NCI-H2107 (cell line): ENCODE results near the gene SHOX.
"Not testable (repeated sequence)": the region's sequence is repeated elsewhere in the genome, so short reads cannot be mapped to it uniquely, and the experiment has no call there.

ENCODE experiments used
- DNase-seq: peaks from one replicate; lab custom pipeline; 2025; lab: John Stamatoyannopoulos, UW

SHOX gene

DNA sequence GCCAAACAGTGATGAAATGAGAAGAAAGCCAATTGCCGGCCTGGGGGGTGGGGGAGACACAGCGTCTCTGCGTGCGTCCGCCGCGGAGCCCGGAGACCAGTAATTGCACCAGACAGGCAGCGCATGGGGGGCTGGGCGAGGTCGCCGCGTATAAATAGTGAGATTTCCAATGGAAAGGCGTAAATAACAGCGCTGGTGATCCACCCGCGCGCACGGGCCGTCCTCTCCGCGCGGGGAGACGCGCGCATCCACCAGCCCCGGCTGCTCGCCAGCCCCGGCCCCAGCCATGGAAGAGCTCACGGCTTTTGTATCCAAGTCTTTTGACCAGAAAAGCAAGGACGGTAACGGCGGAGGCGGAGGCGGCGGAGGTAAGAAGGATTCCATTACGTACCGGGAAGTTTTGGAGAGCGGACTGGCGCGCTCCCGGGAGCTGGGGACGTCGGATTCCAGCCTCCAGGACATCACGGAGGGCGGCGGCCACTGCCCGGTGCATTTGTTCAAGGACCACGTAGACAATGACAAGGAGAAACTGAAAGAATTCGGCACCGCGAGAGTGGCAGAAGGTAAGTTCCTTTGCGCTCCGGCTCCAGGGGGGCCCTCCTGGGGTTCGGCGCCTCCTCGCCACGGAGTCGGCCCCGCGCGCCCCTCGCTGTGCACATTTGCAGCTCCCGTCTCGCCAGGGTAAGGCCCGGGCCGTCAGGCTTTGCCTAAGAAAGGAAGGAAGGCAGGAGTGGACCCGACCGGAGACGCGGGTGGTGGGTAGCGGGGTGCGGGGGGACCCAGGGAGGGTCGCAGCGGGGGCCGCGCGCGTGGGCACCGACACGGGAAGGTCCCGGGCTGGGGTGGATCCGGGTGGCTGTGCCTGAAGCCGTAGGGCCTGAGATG, at the start of gene SHOX:
Gene SHOX (plus strand): TSS at position 180 of the 885 bp plus-strand sequence. CDS start 107 bp downstream, at position 287.
- no peak for DNase-seq

DNA sequence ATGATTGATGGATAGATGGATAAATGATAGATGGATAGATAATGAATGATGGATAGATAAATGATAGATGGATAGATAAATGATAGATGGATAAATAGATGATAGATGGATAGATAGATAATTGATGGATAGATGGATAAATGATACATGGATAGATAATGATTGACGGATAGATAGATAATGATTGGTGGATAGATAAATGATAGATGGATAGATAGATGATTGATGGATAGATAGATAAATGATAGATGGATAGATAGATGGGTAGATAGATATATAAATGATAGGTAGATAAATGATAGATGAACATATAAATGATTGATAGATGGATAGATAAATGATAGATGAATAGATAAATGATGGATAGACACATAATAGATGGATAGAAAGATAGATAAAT, 49.5 kb upstream of the SHOX start:
- no peak for DNase-seq

DNA sequence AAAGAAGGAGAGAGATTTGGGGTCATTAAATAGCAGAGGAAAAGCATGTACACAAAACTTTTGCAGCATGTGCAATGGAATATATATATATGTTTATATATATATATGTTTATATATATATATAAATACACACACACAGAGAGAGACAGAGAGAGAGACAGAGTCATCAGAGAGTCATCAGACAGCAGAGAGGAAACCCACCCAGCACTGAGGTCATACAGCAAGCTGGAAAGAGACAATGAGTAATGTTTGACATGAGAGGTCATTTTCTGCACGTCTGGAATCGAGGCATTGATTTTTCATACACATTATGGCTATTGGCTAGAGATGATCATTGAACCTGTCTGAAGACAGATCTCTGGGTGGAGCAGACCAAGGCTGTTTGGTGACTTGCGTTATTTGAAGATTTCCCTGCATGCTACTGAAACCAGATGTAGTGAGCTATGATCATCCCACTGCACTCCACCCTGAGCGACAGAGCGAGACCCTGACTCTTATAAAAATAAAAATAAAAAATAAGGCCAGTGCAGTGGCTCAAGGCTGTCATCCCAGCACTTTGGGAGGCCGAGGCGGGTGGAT, 48.8 kb upstream of the SHOX start:
- DNase-seq = no peak

DNA sequence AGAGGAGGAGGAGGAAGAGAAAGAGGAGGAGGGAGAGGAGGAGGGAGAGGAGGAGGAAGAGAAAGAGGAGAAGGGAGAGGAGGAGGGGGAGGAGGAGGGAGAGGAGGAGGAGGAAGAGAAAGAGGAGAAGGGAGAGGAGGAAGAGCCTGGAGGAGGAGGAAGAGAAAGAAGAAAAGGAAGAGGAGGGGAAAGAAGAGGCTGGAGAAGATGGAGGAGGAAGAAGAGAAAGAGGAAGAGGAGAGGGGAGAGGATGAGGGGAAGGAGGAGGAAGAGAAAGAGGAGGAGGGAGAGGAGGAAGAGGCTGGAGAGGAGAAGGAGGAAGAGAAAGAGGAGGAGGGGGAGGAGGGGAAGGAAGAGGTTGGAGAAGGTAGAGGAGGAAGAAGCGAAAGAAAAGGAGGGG, 46.0 kb upstream of the SHOX start:
- no peak for DNase-seq

DNA sequence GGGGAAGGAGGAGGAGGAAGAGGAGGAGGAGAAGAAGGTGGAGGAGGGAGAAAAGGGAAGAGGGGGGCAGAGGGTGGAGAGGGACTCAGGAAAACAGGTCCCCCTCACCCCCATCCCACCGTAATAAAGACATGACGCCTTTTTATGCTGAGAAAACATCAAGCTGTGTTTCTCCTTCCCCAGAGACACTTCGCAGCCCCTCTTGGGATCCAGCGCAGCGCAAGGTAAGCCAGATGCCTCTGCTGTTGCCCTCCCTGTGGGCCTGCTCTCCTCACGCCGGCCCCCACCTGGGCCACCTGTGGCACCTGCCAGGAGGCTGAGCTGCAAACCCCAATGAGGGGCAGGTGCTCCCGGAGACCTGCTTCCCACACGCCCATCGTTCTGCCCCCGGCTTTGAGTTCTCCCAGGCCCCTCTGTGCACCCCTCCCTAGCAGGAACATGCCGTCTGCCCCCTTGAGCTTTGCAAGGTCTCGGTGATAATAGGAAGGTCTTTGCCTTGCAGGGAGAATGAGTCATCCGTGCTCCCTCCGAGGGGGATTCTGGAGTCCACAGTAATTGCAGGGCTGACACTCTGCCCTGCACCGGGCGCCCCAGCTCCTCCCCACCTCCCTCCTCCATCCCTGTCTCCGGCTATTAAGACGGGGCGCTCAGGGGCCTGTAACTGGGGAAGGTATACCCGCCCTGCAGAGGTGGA, 45.3 kb upstream of the SHOX start:
- no peak for DNase-seq

DNA sequence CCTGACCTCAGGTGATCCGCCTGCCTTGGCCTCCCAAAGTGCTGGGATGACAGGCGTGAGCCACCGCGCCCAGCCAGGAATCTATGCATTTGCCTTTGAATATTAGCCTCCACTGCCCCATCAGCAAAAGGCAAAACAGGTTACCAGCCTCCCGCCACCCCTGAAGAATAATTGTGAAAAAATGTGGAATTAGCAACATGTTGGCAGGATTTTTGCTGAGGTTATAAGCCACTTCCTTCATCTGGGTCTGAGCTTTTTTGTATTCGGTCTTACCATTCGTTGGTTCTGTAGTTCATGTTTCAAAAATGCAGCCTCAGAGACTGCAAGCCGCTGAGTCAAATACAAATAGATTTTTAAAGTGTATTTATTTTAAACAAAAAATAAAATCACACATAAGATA, 44.2 kb upstream of the SHOX start:
- no peak for DNase-seq

DNA sequence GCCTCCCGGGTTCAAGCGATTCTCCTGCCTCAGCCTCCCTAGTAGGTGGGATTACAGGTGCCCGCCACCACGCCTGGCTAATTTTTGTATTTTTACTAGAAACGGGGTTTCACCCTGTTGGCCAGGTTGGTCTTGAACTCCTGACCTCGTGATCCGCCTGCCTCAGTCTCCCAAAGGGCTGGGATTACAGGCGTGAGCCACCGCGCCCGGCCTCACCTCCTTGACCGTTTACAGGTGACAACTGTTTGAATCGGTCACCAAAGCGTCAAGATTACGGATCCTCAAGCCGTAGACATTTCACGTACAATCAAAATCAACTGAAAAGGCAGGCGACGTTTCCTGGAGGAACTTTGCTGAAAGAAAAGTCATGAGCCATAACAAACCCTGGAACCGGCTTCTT, 41.3 kb upstream of the SHOX start:
- DNase-seq = not testable (repeated sequence)

DNA sequence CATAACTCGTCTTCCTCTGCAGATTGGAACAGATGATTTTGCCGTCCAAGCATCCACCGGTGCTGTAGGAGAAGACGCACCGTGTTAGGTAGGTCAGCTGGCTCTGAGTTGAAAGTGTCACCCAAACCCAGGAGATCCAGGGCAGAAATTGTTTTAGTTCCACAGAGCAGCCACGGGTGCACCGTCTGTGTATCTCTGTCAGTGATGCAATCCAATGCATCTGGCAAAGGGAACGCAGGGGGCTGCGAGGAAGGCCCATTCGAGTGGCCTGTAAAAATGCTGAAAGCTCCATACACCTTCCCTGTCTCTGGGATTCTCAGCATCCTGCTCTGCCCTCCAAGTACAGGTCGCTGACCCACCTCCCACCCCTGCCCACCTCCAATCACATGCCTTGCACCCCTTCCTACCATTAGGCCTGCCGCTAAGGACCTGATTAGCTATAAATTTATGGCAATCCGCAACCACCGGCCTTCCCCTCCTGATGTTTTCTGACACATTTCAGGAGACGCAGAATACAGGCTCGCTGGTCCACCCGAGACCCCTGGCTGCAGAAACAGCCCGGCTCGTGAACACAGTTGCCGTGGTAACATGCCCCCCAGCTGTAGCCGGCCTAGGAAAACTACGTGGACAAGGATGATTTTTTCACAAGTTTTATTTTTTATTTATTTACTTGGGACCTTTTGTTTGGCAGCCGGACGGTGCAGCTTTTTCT, 39.7 kb upstream of the SHOX start:
- no peak for DNase-seq

DNA sequence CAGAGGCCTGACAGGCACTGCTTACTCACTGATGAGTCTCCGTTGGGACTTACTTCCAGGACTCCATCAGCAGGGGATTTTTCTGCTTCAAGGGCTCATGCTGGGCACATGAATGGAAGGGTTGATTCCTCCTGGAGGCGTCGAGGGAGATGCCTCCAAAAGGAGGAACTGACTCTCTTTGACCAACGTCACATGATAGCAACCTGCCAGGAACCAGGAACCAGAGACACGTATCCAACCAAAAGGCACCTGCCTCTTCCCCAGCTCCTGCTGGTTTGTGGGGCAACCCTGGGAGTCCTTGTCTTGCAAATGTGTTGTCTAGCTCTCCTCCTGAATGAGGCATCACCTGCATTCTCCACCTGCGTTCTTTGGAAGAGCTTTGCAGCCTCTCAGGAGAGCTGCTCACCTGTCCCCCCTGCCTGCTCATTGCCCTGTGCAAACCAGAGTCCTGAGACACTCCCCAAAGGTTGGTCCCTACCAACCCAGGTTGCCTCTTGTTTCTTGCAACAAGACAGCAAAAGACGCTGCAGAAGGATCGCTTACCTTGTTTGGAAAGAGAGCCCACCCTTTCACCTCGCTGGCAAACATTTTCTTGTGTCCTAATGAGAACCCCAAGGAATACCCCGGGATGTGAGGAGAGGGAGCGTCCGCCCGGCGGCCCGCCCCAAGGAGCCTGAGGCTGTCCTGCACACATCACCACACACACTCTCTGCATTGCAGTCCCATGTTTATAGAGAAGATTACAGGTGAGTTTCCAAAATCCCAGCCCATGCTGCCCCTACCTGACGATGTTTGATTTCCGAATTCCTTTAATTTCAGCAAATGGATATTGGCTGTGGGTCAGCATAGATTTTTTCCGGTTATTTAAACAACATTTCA, 30.5 kb upstream of the SHOX start:
- DNase-seq = no peak

DNA sequence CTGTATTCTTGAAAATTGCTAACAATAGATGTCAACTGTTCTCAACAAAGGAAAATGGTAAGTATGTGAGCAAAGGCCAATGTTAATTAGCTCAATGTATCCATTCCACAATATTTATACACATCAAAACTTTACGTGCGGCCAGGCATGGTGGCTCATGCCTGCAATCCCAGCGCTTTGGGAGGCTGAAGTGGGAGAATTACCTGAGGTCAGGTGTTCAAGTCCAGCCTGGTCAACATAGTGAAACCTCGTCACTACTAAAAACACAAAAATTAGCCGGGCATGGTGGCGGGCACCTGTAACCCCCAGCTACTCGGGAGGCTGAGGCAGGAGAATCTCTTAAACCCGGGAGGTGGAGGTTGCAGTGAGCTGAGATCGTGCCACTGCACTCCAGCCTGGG, 27.6 kb upstream of the SHOX start:
- DNase-seq = not testable (repeated sequence)

DNA sequence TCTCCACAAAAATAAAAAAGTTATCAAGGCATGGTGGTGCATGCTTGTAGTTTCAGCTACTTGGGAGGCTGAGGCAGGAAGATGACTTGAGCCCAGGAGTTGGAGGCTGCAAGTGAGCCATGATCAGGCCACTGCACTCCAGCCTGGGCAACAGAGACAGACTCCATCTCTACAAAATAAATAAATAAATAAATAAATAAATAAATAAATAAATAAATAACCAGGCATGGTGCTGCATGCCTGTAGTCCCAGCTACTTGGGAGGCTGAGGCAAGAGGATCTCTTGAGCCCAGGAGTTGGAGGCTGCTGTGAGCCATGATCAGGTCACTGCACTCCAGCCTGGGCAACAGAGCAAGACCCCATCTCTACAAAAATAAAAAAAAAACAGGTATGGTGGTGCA, 26.0 kb upstream of the SHOX start:
- not testable (repeated sequence) for DNase-seq

DNA sequence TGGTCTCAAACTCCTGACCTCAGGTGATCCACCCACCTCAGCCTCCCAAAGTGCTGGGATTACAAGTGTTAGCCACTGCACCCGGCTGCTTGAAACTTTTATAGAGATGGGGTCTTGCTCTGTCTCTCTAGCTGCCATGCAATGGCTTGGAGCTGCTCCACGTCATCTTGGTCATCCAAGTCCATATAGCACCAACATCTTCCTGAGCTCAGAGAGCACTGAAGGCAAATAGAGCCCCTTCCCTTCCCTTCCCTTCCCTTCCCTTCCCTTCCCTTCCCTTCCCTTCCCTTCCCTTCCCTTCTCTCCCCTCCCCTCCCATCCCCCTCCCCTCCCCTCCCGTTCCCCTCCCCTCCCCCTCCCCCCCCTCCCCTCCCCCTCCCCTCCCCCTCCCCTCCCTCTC, 22.5 kb upstream of the SHOX start:
- not testable (repeated sequence) for DNase-seq

DNA sequence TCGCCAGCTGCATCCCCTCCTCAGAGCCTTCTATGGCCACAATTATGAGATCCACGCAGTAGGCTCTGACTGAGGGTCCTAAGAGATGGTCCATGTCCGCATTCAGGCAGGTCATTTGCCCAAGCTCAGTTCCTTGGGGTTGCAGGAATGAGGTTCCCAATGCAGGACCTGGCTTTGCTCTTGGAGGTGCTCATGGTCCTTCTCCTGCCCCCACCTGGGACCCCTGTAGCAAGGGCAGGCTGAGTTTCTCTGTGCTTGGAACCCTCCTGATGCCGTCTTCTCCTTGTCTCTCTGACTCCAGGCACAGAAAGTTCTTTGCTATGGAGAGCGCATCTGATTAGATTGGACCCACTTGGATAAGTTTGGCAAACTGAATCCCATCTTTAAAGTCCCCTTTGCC, 16.5 kb upstream of the SHOX start:
- DNase-seq = no peak

DNA sequence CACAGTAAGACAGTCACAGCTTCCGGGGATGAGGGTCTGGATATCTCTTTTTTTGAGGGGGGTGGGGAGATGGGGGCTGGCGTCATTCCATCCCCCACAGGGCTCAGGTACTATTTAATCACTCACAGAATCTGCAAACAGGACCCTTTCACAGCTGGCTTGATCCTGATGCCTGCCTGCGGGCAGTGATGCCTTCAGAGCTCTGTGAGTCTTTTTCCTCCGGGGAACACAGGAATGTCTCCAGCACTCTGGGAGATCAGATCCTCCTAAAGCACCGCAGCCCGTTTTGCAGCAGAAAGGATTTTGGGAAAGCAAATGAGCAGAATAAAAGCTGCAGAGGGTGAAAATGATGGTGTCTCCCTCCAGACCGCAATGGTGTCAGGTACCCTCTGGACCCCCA, 13.2 kb upstream of the SHOX start:
- DNase-seq = no peak

DNA sequence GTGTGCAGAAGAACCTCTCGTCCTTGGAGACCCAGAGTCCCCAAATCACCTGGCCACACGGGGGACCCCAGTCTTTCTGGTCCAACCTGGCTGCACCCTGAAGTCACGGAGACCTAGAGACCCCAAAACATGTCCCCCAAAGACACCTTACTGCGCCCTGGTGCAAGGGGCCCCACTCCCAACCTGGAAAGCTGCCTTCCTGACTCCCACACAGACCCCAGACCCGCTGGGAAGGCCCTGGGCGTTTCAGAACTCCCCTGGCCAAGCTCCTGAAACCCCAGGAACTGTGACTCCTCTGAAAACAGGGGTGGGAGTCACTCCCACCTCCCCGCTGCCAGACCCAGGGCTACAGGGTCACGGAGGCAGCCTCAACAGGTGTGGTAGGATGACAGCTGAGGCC, 12.7 kb upstream of the SHOX start:
- no peak for DNase-seq

DNA sequence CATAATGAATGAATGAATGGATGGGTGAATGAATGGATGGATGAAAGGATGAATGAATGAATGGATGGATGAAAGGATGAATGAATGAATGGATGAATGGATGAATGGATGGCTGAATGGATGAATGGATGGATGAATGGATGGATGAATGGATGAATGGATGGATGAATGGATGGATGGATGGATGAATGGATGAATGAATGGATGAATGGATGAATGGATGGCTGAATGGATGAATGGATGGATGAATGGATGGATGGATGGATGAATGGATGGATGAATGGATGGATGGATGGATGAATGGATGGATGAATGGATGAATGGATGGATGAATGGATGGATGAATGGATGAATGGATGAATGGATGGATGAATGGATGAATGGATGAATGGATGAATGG, 12.3 kb upstream of the SHOX start:
- DNase-seq = not testable (repeated sequence)

DNA sequence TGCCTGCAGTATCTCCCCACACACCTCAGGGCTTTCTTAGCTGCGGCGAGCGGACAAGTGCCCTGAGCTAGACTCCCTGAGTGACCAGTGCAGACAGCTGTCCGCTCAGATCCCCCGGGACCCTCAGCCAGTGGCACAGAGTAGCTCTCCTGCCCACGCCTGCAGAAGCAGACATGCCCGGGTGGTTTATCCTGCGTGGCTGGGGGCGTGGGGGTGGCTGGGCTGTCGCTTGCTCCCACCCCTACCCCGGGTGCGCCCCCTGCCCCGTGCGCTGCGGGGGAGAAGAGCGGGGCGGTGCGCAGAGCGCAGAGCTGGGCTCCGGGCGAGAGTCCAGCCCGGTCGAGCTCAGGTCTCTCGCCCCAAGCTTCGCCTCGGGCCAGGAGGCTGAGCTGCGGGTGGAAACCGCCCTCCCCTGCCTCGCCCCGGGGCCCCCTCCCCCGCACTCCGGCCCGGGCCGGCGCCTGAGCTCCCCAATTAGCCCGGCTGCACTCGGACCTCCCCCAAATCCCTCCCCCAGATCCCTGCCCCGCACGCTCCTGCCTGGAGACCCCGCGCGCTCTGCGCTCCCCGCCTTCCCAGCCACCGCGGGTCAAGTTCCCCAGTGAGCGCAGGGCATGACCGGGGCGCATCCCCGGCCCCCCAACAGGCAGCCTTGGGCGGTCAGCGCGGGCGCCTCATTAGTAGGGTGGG, 11.7 kb upstream of the SHOX start:
- no peak for DNase-seq

DNA sequence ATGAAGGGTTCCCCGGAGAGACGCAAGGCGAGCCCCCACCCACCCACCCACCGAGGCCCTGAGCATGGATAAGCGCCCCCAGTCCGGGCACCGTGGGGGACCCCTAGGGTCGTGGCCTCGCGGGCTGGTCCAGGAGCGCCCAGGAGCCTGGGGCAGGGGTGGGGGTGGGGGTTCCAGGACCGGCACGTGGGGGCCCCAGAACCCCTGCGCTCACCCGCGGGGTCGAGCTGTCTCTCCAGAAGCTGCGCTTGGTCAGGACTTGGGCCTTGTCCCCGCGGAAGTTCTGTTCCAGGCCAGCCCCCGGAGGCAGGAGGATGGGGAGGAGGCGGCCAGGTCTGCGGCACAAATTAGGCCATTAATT, 11.2 kb upstream of the SHOX start:
- DNase-seq = no peak

DNA sequence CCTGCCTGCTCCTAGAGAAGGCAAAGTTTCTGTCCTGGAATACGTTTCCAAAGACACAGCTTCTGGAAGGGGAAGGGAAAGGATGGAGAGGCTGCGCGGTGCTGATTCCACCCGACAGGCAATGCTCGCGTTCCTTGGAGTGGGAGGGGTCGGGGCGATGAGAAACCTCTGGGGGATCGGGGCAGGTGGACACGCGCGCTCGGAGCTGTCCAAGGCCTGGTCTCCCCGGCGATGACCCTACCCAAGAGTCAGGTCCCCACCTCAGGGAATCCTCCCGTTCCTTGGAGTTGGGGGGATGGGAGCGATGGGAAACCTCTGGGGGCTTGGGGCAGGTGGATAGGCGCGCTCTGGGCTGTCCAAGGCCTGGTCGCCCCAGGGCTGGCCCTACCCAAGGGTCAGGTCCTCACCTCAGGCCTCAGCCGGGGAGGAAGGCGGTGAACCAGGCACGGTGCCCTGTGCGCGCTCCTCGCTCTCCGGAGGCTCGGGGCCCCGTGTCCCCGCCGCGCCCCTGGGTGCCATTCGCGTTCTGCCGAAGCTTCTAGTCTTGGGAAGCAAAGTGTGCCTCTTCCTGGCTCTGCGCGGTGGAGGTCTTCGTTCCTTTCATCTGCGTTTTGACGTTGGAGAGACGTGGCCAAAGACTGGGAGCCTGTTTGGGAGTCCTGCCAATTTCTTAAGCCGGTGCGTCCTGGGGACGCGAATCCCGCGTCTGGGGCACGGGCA, 10.6 kb upstream of the SHOX start:
- DNase-seq = no peak
